ENCODE data around the gene TSC22D2. TPM values are rescaled to one million over a fixed set of nuclear protein-coding genes. Genes with fewer than 3 reads are reported as not detected.

Gene TSC22D2
- total RNA-seq, 3 donors from 2014 or later, result 12.1 to 19.8 (median 16.5) TPM

- Histone ChIP-seq H3K27me3 (no peaks in the 10 kb centered on the region), H3K27ac (no peak overlapping the region), H3K4me3 (no peak overlapping the region), H3K36me3 (no peaks in the 10 kb centered on the region), H3K4me1 (no peaks in the 10 kb centered on the region), H3K9me3 (peaks cover 0 to 7% of the 10 kb centered on the region in 2 donors)
- intact Hi-C loops (cut with DNase I; ENCODE audit: low total_unique reads), result no loop called here
- no peak for TF ChIP-seq CTCF (IDR thresholded peaks at IDR 0.05)
- no peak for TF ChIP-seq POLR2AphosphoS5 (IDR thresholded peaks at IDR 0.05)
- TF ChIP-seq POLR2A (IDR thresholded peaks at IDR 0.05), result no peak
- no peak for DNase-seq (ENCODE audit: low spot score in 2 of 2)
These were observed 71.3 kb downstream of the TSC22D2 start for GRCh38 chr3:150479370-150479769.

- intact Hi-C loops (cut with DNase I; ENCODE audit: low total_unique reads), result no loop called here
- peaks cover 0 to 7% of the 10 kb centered on the region in 2 donors for H3K9me3 ChIP-seq
- no peaks in the 10 kb centered on the region for H3K4me1 ChIP-seq
- no peaks in the 10 kb centered on the region for H3K27me3 ChIP-seq
- H3K4me3 ChIP-seq, result no peak overlapping the region
- no peak for DNase-seq (ENCODE audit: low spot score in 2 of 2)
- H3K27ac ChIP-seq, result no peak overlapping the region
- H3K36me3 ChIP-seq, result no peaks in the 10 kb centered on the region
- no peak for TF ChIP-seq POLR2A (IDR thresholded peaks at IDR 0.05)
- TF ChIP-seq POLR2AphosphoS5 (IDR thresholded peaks at IDR 0.05), result no peak
- TF ChIP-seq CTCF (IDR thresholded peaks at IDR 0.05), result no peak
These were observed 72.8 kb downstream of the TSC22D2 start for GRCh38 chr3:150480877-150481276.

- no peak for DNase-seq (ENCODE audit: low spot score in 2 of 2)
- H3K4me3 ChIP-seq, result no peak overlapping the region
- TF ChIP-seq CTCF (IDR thresholded peaks at IDR 0.05) (no peak), POLR2AphosphoS5 (IDR thresholded peaks at IDR 0.05) (no peak), POLR2A (IDR thresholded peaks at IDR 0.05) (no peak)
- no peak overlapping the region for H3K27ac ChIP-seq
- H3K4me1 ChIP-seq, result no peaks in the 10 kb centered on the region
- H3K36me3 ChIP-seq, result no peaks in the 10 kb centered on the region
- no peaks in the 10 kb centered on the region for H3K27me3 ChIP-seq
- intact Hi-C loops (cut with DNase I; ENCODE audit: low total_unique reads), result no loop called here
- peaks cover 7 to 10% of the 10 kb centered on the region in 2 donors for H3K9me3 ChIP-seq
These were observed 75.1 kb downstream of the TSC22D2 start for GRCh38 chr3:150483226-150483625.

- DNase-seq (ENCODE audit: low spot score in 2 of 2), result no peak
- Histone ChIP-seq H3K27me3 (no peaks in the 10 kb centered on the region), H3K4me1 (no peaks in the 10 kb centered on the region), H3K36me3 (no peaks in the 10 kb centered on the region), H3K9me3 (peaks cover 7 to 13% of the 10 kb centered on the region in 2 donors), H3K4me3 (no peak overlapping the region), H3K27ac (no peak overlapping the region)
- TF ChIP-seq CTCF (IDR thresholded peaks at IDR 0.05) (no peak), POLR2A (IDR thresholded peaks at IDR 0.05) (no peak), POLR2AphosphoS5 (IDR thresholded peaks at IDR 0.05) (no peak)
- intact Hi-C loops (cut with DNase I; ENCODE audit: low total_unique reads), result no loop called here
These were observed 76.3 kb downstream of the TSC22D2 start for GRCh38 chr3:150484410-150484809.

GRCh38 chr3:150488867-150489266 lies 80.8 kb downstream of the TSC22D2 start:
- intact Hi-C loops (cut with DNase I; ENCODE audit: low total_unique reads), result no loop called here
- Histone ChIP-seq H3K4me3 (no peak overlapping the region), H3K27ac (no peak overlapping the region), H3K36me3 (no peaks in the 10 kb centered on the region), H3K9me3 (peaks cover 2 to 13% of the 10 kb centered on the region in 2 donors), H3K4me1 (no peaks in the 10 kb centered on the region), H3K27me3 (no peaks in the 10 kb centered on the region)
- DNase-seq (ENCODE audit: low spot score in 2 of 2), result no peak
- TF ChIP-seq CTCF (IDR thresholded peaks at IDR 0.05), result no peak
- TF ChIP-seq POLR2AphosphoS5 (IDR thresholded peaks at IDR 0.05), result no peak
- TF ChIP-seq POLR2A (IDR thresholded peaks at IDR 0.05), result no peak

Data from breast epithelium (tissue), 4 donors.